Endothelial cell of umbilical vein (primary cell): ENCODE results near the gene CYBC1. TPM values are rescaled to one million over a fixed set of nuclear protein-coding genes. Genes with fewer than 3 reads are reported as not detected.

Source experiments
- BruUV-seq: library from RNA; stranded (reverse); fragments of 400-500 nt; replicated peaks from 2 replicates; lab custom pipeline; 2021; lab: Mats Ljungman, UMichigan
- CTCF ChIA-PET: fragments of 300-600, 350-600 bp; sonication (Branson Sonifier 250); formaldehyde crosslinking; loops from one replicate; lab custom pipeline; 2021; ENCODE audit warnings: antibody characterized with exemption, inconsistent platforms; lab: Charles Lee
- POLR2A ChIA-PET: fragments of 300-600, 350-600 bp; sonication (Branson Sonifier 250); formaldehyde crosslinking; loops from one replicate; lab custom pipeline; 2021; ENCODE audit warnings: antibody characterized with exemption, inconsistent platforms; lab: Charles Lee
- DNase-seq: peaks from one replicate; pipeline ENCODE4 v3.0.0-alpha.2; 2011; ENCODE audit warnings: low read depth, low spot score
- FAIRE-seq: peaks from 2 replicates; lab custom pipeline; 2011; peaks lifted over from hg19 to GRCh38; lab: Jason Lieb, UNC
- H2AFZ ChIP-seq: 2 replicates; pipeline ENCODE4 v1.6.0; 2012; ENCODE audit warnings: low read depth, low read length, control low read depth, inconsistent platforms
- H3K27ac ChIP-seq: 2 replicates; pipeline ENCODE4 v1.5.1; 2011; ENCODE audit warnings: low read depth, mild to moderate bottlenecking, control low read depth, low read length, moderate library complexity; ENCODE audit not compliant: insufficient read depth
- H3K27me3 ChIP-seq, 2 experiments: 2 replicates each; pipeline versions ENCODE4 v1.6.0 to v1.6.1; 2011; ENCODE audit warnings: low read length in 2 of 2, mixed read lengths in 1 of 2; ENCODE audit not compliant: control insufficient read depth in 2 of 2, insufficient read depth in 2 of 2
- H3K36me3 ChIP-seq, 2 experiments: 2 replicates in 1 of 2; 3 replicates in 1 of 2; pipeline ENCODE4 v1.5.1; 2011; ENCODE audit warnings: low read length in 2 of 2, mild to moderate bottlenecking in 1 of 2, moderate library complexity in 1 of 2; ENCODE audit not compliant: control insufficient read depth in 2 of 2, insufficient read depth in 2 of 2; ENCODE audit errors: extremely low read depth in 1 of 2
- H3K4me1 ChIP-seq: 3 replicates; pipeline ENCODE4 v1.5.1; 2011; ENCODE audit warnings: mild to moderate bottlenecking, low read length; ENCODE audit not compliant: control insufficient read depth, insufficient read depth; ENCODE audit errors: extremely low read depth
- H3K4me2 ChIP-seq: 2 replicates; pipeline ENCODE4 v1.6.1; 2011; ENCODE audit warnings: low read length, control low read depth, mixed read lengths; ENCODE audit not compliant: insufficient read depth
- H3K4me3 ChIP-seq, 3 experiments: fragments of 200-600 bp in 1 of 3; sonication (generic), shearing (Covaris generic) in 1 of 3; replicated peaks in 1 of 3; 2 replicates each; pipeline ENCODE4 v1.5.1; 2011 to 2016; ENCODE audit warnings: control low read depth in 3 of 3, low read length in 3 of 3, mild to moderate bottlenecking in 2 of 3, inconsistent platforms in 1 of 3, low read depth in 1 of 3, moderate library complexity in 1 of 3; ENCODE audit not compliant: insufficient read depth in 1 of 3
- H3K79me2 ChIP-seq: 2 replicates; pipeline ENCODE4 v1.6.0; 2012; ENCODE audit warnings: low read length, inconsistent platforms; ENCODE audit not compliant: control insufficient read depth, insufficient read depth
- H3K9ac ChIP-seq: replicated peaks from 2 replicates; pipeline ENCODE3; 2011; ENCODE audit warnings: low read length, control low read depth; ENCODE audit not compliant: insufficient read depth; ENCODE audit errors: extremely low read depth
- H3K9me1 ChIP-seq: replicated peaks from 3 replicates; pipeline ENCODE4 v1.6.0; 2011; ENCODE audit warnings: mild to moderate bottlenecking, low read length; ENCODE audit not compliant: control insufficient read depth, insufficient read depth; ENCODE audit errors: extremely low read depth
- H3K9me3 ChIP-seq: replicated peaks from 2 replicates; pipeline ENCODE4 v1.5.1; 2012; ENCODE audit warnings: low read length, inconsistent platforms; ENCODE audit not compliant: control insufficient read depth, insufficient read depth
- H4K20me1 ChIP-seq: replicated peaks from 2 replicates; pipeline ENCODE3; 2011; ENCODE audit warnings: mild to moderate bottlenecking, low read length; ENCODE audit not compliant: control insufficient read depth, insufficient read depth; ENCODE audit errors: extremely low read depth
- CTCF ChIP-seq, 2 donors: IDR thresholded peaks; 1 replicate in 1 of 2; 2 replicates in 1 of 2; pipeline ENCODE4 v1.5.1; 2011; ENCODE audit warnings: low read length in 2 of 2, mild to moderate bottlenecking in 2 of 2, moderate library complexity in 2 of 2, control low read depth in 1 of 2, inconsistent platforms in 1 of 2, low read depth in 1 of 2; ENCODE audit not compliant: insufficient read depth in 1 of 2; ENCODE audit errors: extremely low read depth in 1 of 2
- EZH2 ChIP-seq: IDR thresholded peaks from 2 replicates; pipeline ENCODE4 v1.6.1; 2012; ENCODE audit warnings: borderline replicate concordance, low read depth, mild to moderate bottlenecking, moderate library complexity, low read length, inconsistent platforms; ENCODE audit not compliant: severe bottlenecking
- FOS ChIP-seq: IDR thresholded peaks from 2 replicates; pipeline ENCODE4 v1.6.1; 2011; ENCODE audit warnings: mild to moderate bottlenecking, low read length, moderate library complexity, borderline replicate concordance; ENCODE audit not compliant: insufficient read depth
- GATA2 ChIP-seq: IDR thresholded peaks from 2 replicates; pipeline ENCODE4 v1.7.0; 2011; ENCODE audit warnings: low read depth, mild to moderate bottlenecking, moderate library complexity, mixed read lengths, low read length; ENCODE audit not compliant: insufficient read length, insufficient read depth
- JUN ChIP-seq: IDR thresholded peaks from 2 replicates; pipeline ENCODE4 v1.6.1; 2011; ENCODE audit warnings: borderline replicate concordance, low read depth; ENCODE audit not compliant: insufficient read length, insufficient read depth
- MYC ChIP-seq: IDR thresholded peaks from one replicate; pipeline ENCODE4 v1.6.1; 2011; ENCODE audit warnings: mild to moderate bottlenecking, low read depth, low read length
- POLR2A ChIP-seq: IDR thresholded peaks from 2 replicates; pipeline ENCODE4 v1.6.1; 2012; ENCODE audit warnings: low read depth, mild to moderate bottlenecking, control low read depth, low read length
- POLR2AphosphoS5 ChIP-seq: IDR thresholded peaks from 2 replicates; pipeline ENCODE4 v1.6.1; 2012; ENCODE audit warnings: low read depth, mild to moderate bottlenecking, control low read depth, low read length, moderate library complexity; ENCODE audit not compliant: insufficient read depth
- dilution Hi-C: fragments of 300-500 bp; cut with MboI; formaldehyde crosslinking; loops from one replicate; pipeline ENCODE4 v1.15.0; 2019; ENCODE audit warnings: low sequenced_read_pairs; ENCODE audit not compliant: extremely low pct_ligation_motif_present
- intact Hi-C: fragments of 100-400 bp; cut with micrococcal nuclease; formaldehyde crosslinking; loops from one replicate; pipeline ENCODE4 v1.10.0; 2022
- polyA plus RNA-seq, 4 experiments: library from polyadenylated mRNA; depleted of rRNA in 3 of 4; stranded (reverse) in 3 of 4; unstranded in 1 of 4; fragments of >200 nt; gene quantifications; 2 replicates each; pipeline versions ENCODE4 v1.2.1 to v1.2.3, GENCODE V29; 2011 to 2012; ENCODE audit warnings: missing spikeins in 1 of 4
- total RNA-seq: library from RNA; stranded (reverse); gene quantifications from 2 replicates; pipeline ENCODE4 v1.2.3, GENCODE V29; 2021
- TF ChIP-seq, protein P1 (sequence below): IDR thresholded peaks from 2 replicates; pipeline ENCODE4 v1.6.1; 2011; ENCODE audit not compliant: insufficient read depth, insufficient read length

The CYBC1 gene
- total and polyA plus RNA-seq, 2 donors (not counting 3 experiments of a cell fraction or from before 2014, with no cell fraction given): 71.8 to 81.5 TPM

GRCh38 chr17:82441691-82442487 is 8.7 kb downstream of the CYBC1 start:
- no peak for DNase-seq
- BruUV-seq: no TSS peak

More at GRCh38 chr17:82441691-82442487, 8.7 kb downstream of the CYBC1 start:
- TF ChIP-seq MYC (no peak), JUN (no peak), EZH2 (no peak), GATA2 (no peak), FOS (no peak), CTCF (IDR thresholded peaks at IDR 0.05; ENCODE audit: extremely low read depth in 1 of 2, insufficient read depth in 1 of 2, low read depth in 1 of 2, low read length in 2 of 2) (no peak), POLR2AphosphoS5 (no peak), POLR2A (no peak)
- TF ChIP-seq, protein P1, sequence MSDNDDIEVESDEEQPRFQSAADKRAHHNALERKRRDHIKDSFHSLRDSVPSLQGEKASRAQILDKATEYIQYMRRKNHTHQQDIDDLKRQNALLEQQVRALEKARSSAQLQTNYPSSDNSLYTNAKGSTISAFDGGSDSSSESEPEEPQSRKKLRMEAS: no peak
- no peak overlapping the region for H3K4me3 ChIP-seq
- FAIRE-seq: no peak
- H3K27ac ChIP-seq: no peak overlapping the region
- H4K20me1 ChIP-seq: no peaks in the 10 kb centered on the region
- no peak overlapping the region for H3K9ac ChIP-seq
- POLR2A ChIA-PET: no interaction called here
- H2AFZ ChIP-seq: no peak overlapping the region
- CTCF ChIA-PET: no interaction called here
- no peaks in the 10 kb centered on the region for H3K27me3 ChIP-seq
- no peaks in the 10 kb centered on the region for H3K9me3 ChIP-seq
- H3K79me2 ChIP-seq: no peaks in the 10 kb centered on the region
- no peaks in the 10 kb centered on the region for H3K9me1 ChIP-seq
- H3K4me2 ChIP-seq: no peak overlapping the region
- no peaks in the 10 kb centered on the region for H3K4me1 ChIP-seq
- intact Hi-C loops (no loop called here), dilution Hi-C loops (no loop called here)
- peaks cover 0 to 13% of the 10 kb centered on the region in 2 experiments for H3K36me3 ChIP-seq
